ENCODE data around the gene NOC2L. TPM values are rescaled to one million over a fixed set of nuclear protein-coding genes. Genes with fewer than 3 reads are reported as not detected.

NOC2L gene
- total RNA-seq, 3 donors from 2014 or later (not counting 1 experiment from before 2014, with no cell fraction given), result 61.4 to 66.0 (median 61.8) TPM

GRCh38 chr1:915295-916172 is 43.5 kb downstream of the NOC2L start:
- H3K27me3 ChIP-seq (ENCODE audit: control insufficient read depth, insufficient read depth, low read length), result peaks cover 10% of the 10 kb centered on the region

GRCh38 chr1:914891-915280 is 44.2 kb downstream of the NOC2L start:
- 86% methylated on average over 6 of the region's 6 CpGs for WGBS (ENCODE audit: insufficient coverage)
- Mint-ChIP-seq H3K4me1 (no peaks in the 10 kb centered on the region), H3K4me3 (no peak overlapping the region), H3K36me3 (no peaks in the 10 kb centered on the region), H3K27me3 (ENCODE audit: low read depth in 2 of 2) (peaks cover 18 to 30% of the 10 kb centered on the region in 2 donors), H3K9me3 (no peaks in the 10 kb centered on the region), H3K27ac (no peak overlapping the region)
- Histone ChIP-seq H3K4me1 (ENCODE audit: control insufficient read depth, insufficient read depth, low read length) (no peaks in the 10 kb centered on the region), H3K27me3 (ENCODE audit: control insufficient read depth, insufficient read depth, low read length) (peaks cover 7% of the 10 kb centered on the region), H3K4me3 (ENCODE audit: low read length) (no peak overlapping the region), H3K27ac (ENCODE audit: low read length) (no peak overlapping the region), H3K36me3 (ENCODE audit: control insufficient read depth, insufficient read depth, low read length) (no peaks in the 10 kb centered on the region), H3K9me3 (ENCODE audit: control insufficient read depth, insufficient read depth, low read length) (no peaks in the 10 kb centered on the region)
- no peak for TF ChIP-seq CTCF (IDR thresholded peaks at IDR 0.05)
- DNase-seq (no peak), ATAC-seq (no peak)
- intact Hi-C loops (cut with micrococcal nuclease), result no loop called here

More at GRCh38 chr1:915295-916172, 43.5 kb downstream of the NOC2L start:
- Mint-ChIP-seq H3K36me3 (no peaks in the 10 kb centered on the region), H3K4me3 (no peak overlapping the region), H3K4me1 (peaks cover 0 to 1% of the 10 kb centered on the region in 2 donors), H3K9me3 (no peaks in the 10 kb centered on the region), H3K27ac (no peak overlapping the region), H3K27me3 (ENCODE audit: low read depth in 2 of 2) (peaks cover 18 to 31% of the 10 kb centered on the region in 2 donors)
- 77% methylated on average over 28 of the region's 28 CpGs for WGBS (ENCODE audit: insufficient coverage)
- intact Hi-C loops (cut with micrococcal nuclease), result no loop called here
- Histone ChIP-seq H3K4me1 (ENCODE audit: control insufficient read depth, insufficient read depth, low read length) (peaks cover 3% of the 10 kb centered on the region), H3K36me3 (ENCODE audit: control insufficient read depth, insufficient read depth, low read length) (no peaks in the 10 kb centered on the region), H3K9me3 (ENCODE audit: control insufficient read depth, insufficient read depth, low read length) (no peaks in the 10 kb centered on the region), H3K27ac (ENCODE audit: low read length) (no peak overlapping the region), H3K4me3 (ENCODE audit: low read length) (no peak overlapping the region)
- DNase-seq, result no peak
- no peak for TF ChIP-seq CTCF (IDR thresholded peaks at IDR 0.05)
- no peak for ATAC-seq

DNA sequence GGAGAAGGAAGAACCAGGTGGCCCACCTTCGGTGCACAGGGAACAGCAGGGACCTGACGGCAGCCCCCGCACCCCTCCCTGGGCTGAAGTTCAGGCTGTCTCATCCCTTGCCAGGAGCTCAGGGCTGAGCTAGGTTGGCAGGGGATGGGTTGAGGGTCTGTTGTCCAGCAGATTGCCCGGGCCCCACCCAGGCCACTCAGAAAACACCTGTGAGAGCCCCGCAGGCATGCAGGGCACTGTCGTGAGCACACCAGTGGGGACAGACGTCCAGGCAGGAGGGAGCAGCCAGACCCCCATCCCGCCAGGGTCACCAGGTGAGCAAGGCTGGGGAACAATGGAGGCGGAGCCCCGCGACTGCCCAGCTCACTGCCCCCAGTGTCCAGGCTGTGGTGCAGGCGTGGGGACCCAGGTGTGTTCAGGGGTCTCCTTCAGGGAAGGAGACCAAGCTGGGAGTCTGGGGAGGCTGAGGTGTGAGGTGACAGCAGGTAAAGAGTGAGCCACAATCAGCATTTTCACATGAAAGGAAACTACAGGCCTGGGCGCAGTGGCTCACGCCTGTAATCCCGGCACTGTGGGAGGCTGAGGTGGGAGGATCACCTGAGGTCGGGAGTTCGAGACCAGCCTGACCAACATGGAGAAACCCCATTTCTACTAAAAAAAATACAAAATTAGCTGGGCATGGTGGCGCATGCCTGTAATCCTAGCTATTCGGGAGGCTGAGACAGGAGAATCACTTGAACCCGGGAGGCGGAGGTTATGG is 44.7 kb downstream of the NOC2L start:
- WGBS (ENCODE audit: insufficient coverage), result 90% methylated on average over 20 of the region's 21 CpGs
- no peak overlapping the region for H3K4me3 Mint-ChIP-seq
- Histone ChIP-seq H3K27me3 (ENCODE audit: control insufficient read depth, insufficient read depth, low read length) (peaks cover 7% of the 10 kb centered on the region), H3K4me3 (ENCODE audit: low read length) (no peak overlapping the region), H3K4me1 (ENCODE audit: control insufficient read depth, insufficient read depth, low read length) (no peaks in the 10 kb centered on the region), H3K27ac (ENCODE audit: low read length) (no peak overlapping the region), H3K9me3 (ENCODE audit: control insufficient read depth, insufficient read depth, low read length) (no peaks in the 10 kb centered on the region), H3K36me3 (ENCODE audit: control insufficient read depth, insufficient read depth, low read length) (no peaks in the 10 kb centered on the region)
- no peak for TF ChIP-seq CTCF (IDR thresholded peaks at IDR 0.05)
- intact Hi-C loops (cut with micrococcal nuclease), result no loop called here
- no peaks in the 10 kb centered on the region for H3K9me3 Mint-ChIP-seq
- peaks cover 18 to 30% of the 10 kb centered on the region in 2 donors for H3K27me3 Mint-ChIP-seq (ENCODE audit: low read depth in 2 of 2)
- no peak for DNase-seq
- H3K4me1 Mint-ChIP-seq, result no peaks in the 10 kb centered on the region
- H3K27ac Mint-ChIP-seq, result no peak overlapping the region
- ATAC-seq, result no peak
- H3K36me3 Mint-ChIP-seq, result no peaks in the 10 kb centered on the region
